Measurements from ENCODE around the gene KLRF1. TPM values are rescaled to one million over a fixed set of nuclear protein-coding genes. Genes with fewer than 3 reads are reported as not detected.

The KLRF1 gene
- total RNA-seq, 2 experiments from 2014 or later = 0.19 to 0.20 TPM

- H3K4me3 Mint-ChIP-seq = no peak within 1 kb of the TSS
- H3K4me1 Mint-ChIP-seq = peaks cover 17% of the 10 kb centered on the region
- ChIA-PET CTCF (no interaction called here), POLR2A (interaction anchor here (0.6 kb wide), 1 partner anchor 18 kb away, joined by 3 read pairs; no protein-coding TSS in a partner anchor)
- no peak for DNase-seq
- no peaks in the 10 kb centered on the region for H3K27me3 Mint-ChIP-seq
- H3K9me3 Mint-ChIP-seq = peaks cover 2% of the 10 kb centered on the region
- H3K36me3 Mint-ChIP-seq (ENCODE audit: low read depth) = peaks cover 1% of the 10 kb centered on the region
- no peak within 1 kb of the TSS for H3K27ac Mint-ChIP-seq
Measured at GRCh38 chr12:9881246-9881645, 54.0 kb downstream of the KLRF1 start, which contains the start of gene KLRF2. Gene KLRF2, plus strand, starts transcription at chr12:9881489. Its CDS starts 107 bp downstream, at chr12:9881596.

GRCh38 chr12:9881988-9882387 lies 54.7 kb downstream of the KLRF1 start:
- H3K27ac Mint-ChIP-seq = no peak overlapping the region
- H3K27me3 Mint-ChIP-seq = no peaks in the 10 kb centered on the region
- ChIA-PET CTCF (no interaction called here), POLR2A (no interaction called here)
- H3K4me3 Mint-ChIP-seq = no peak overlapping the region
- no peak for DNase-seq
- peaks cover 3% of the 10 kb centered on the region for H3K9me3 Mint-ChIP-seq
- H3K4me1 Mint-ChIP-seq = peaks cover 17% of the 10 kb centered on the region
- peaks cover 1% of the 10 kb centered on the region for H3K36me3 Mint-ChIP-seq (ENCODE audit: low read depth)

DNA sequence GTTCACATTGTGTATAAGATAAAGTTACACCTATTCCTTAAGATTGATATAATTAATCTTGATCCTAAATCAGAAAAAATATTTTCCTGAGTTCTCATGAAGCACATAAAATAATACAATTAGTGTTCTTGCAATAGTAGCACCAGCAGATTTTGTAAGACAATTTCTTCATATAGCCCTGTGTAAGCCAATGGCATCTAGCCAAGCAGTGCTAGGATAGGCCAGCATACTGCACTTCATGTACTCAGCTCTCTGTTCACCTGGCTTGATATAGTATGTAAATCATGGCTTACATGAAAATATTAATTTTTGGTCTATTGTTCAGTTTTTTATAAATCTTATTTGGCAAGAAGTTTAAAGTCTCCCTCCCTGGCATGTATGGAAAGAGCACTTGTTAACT lies 55.9 kb downstream of the KLRF1 start:
- ChIA-PET CTCF (no interaction called here), POLR2A (no interaction called here)
- H3K27ac Mint-ChIP-seq = no peak overlapping the region
- H3K27me3 Mint-ChIP-seq = no peaks in the 10 kb centered on the region
- peaks cover 3% of the 10 kb centered on the region for H3K36me3 Mint-ChIP-seq (ENCODE audit: low read depth)
- H3K4me3 Mint-ChIP-seq = no peak overlapping the region
- no peak for DNase-seq
- peaks cover 3% of the 10 kb centered on the region for H3K9me3 Mint-ChIP-seq
- peaks cover 17% of the 10 kb centered on the region for H3K4me1 Mint-ChIP-seq

GRCh38 chr12:9888665-9889273 lies 61.5 kb downstream of the KLRF1 start:
- peaks cover 6% of the 10 kb centered on the region for H3K4me1 Mint-ChIP-seq
- no peak for DNase-seq
- H3K9me3 Mint-ChIP-seq = peaks cover 3% of the 10 kb centered on the region
- peaks cover 1% of the 10 kb centered on the region for H3K36me3 Mint-ChIP-seq (ENCODE audit: low read depth)
- ChIA-PET POLR2A (no interaction called here), CTCF (no interaction called here)
- no peak overlapping the region for H3K4me3 Mint-ChIP-seq
- H3K27ac Mint-ChIP-seq = peak overlapping the region; percentile 5
- peaks cover 2% of the 10 kb centered on the region for H3K27me3 Mint-ChIP-seq

Other genes with a start within 250 kb of the KLRF1 start
- gene KLRB1, start 219.6 kb upstream of the KLRF1 start, total RNA-seq = 1 to 10 TPM; 3.1 to 3.8 TPM
- 100 to 1,000 TPM; 296 to 299 TPM for gene CLEC2D, start 157.8 kb upstream of the KLRF1 start, total RNA-seq
- gene CLECL1, start 94.4 kb upstream of the KLRF1 start, total RNA-seq = 1 to 10 TPM; 1.2 to 1.4 TPM
- 10 to 100 TPM; 71.6 to 82.4 TPM for gene CD69, start 66.6 kb upstream of the KLRF1 start, total RNA-seq
- gene CLEC2B, start 41.9 kb downstream of the KLRF1 start, total RNA-seq = 10 to 100 TPM; 53.7 to 61.4 TPM
- gene KLRF2, start 54.0 kb downstream of the KLRF1 start, total RNA-seq = under 1 TPM in 1 of 2 experiments, not detected in 1; 0.29 TPM
- gene CLEC2A, start 104.9 kb downstream of the KLRF1 start, total RNA-seq = not detected
- under 1 TPM; 0.52 to 0.83 TPM for gene CLEC12A, start 143.9 kb downstream of the KLRF1 start, total RNA-seq
- not detected for gene CLEC1B, start 171.6 kb downstream of the KLRF1 start, total RNA-seq
- under 1 TPM in 1 of 2 experiments, not detected in 1; 0.19 TPM for gene CLEC12B, start 183.1 kb downstream of the KLRF1 start, total RNA-seq
- not detected for gene CLEC9A, start 203.2 kb downstream of the KLRF1 start, total RNA-seq

All from activated CD4-positive, alpha-beta T cell treated with anti-CD3 and anti-CD28 coated beads, Interleukin-2, amount 10 ng/mL, durations not matched to agents 7 days and 5 days (primary cell).